ENCODE results near the gene SLC39A11. TPM values are rescaled to one million over a fixed set of nuclear protein-coding genes. Genes with fewer than 3 reads are reported as not detected.

Gene SLC39A11
- total RNA-seq, 1 experiment from 2014 or later: 18.9 TPM

DNA sequence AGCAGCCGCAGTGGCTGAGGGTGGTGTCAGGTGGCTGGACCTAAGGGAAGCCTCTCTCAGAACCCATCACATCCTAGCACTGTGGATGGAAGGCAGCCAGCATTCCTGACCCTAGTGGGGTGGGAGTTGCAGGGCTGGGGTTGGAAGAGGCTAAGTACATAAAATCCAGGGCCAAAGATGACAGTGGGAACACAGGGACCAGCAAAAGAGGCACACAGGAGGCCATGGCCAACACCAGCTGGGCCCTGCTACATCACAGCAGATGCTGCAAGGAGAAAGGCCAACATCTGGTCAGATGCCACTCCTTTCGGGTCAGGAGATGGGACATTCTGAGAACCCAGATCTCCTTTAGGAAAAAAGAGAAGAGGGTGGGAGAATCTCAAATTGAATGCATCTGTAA is 415.4 kb downstream of the SLC39A11 start:
- Mint-ChIP-seq H3K4me1 (no peaks in the 10 kb centered on the region; the same call in 1 of the 2 replicates), H3K27me3 (ENCODE audit: low read depth) (no peaks in the 10 kb centered on the region), H3K36me3 (no peaks in the 10 kb centered on the region), H3K9me3 (peaks cover 6% of the 10 kb centered on the region), H3K27ac (no peak overlapping the region), H3K4me3 (no peak overlapping the region)
- TF ChIP-seq TEAD4 (CRISPR knock-in tag; IDR thresholded peaks at IDR 0.05) (no peak), ZNF671 (CRISPR knock-in tag; IDR thresholded peaks at IDR 0.05) (no peak), RORB (CRISPR knock-in tag; IDR thresholded peaks at IDR 0.05) (no peak), NFATC4 (CRISPR knock-in tag; IDR thresholded peaks at IDR 0.05) (no peak), ZNF138 (CRISPR knock-in tag; conservative IDR thresholded peaks at IDR 0.05) (no peak), ATF1 (CRISPR knock-in tag; IDR thresholded peaks at IDR 0.05) (no peak), ELF4 (CRISPR knock-in tag; IDR thresholded peaks at IDR 0.05; ENCODE audit: low read depth) (no peak), SMAD3 (CRISPR knock-in tag; IDR thresholded peaks at IDR 0.05; ENCODE audit: borderline replicate concordance) (no peak)
- TF ChIP-seq, protein P1, sequence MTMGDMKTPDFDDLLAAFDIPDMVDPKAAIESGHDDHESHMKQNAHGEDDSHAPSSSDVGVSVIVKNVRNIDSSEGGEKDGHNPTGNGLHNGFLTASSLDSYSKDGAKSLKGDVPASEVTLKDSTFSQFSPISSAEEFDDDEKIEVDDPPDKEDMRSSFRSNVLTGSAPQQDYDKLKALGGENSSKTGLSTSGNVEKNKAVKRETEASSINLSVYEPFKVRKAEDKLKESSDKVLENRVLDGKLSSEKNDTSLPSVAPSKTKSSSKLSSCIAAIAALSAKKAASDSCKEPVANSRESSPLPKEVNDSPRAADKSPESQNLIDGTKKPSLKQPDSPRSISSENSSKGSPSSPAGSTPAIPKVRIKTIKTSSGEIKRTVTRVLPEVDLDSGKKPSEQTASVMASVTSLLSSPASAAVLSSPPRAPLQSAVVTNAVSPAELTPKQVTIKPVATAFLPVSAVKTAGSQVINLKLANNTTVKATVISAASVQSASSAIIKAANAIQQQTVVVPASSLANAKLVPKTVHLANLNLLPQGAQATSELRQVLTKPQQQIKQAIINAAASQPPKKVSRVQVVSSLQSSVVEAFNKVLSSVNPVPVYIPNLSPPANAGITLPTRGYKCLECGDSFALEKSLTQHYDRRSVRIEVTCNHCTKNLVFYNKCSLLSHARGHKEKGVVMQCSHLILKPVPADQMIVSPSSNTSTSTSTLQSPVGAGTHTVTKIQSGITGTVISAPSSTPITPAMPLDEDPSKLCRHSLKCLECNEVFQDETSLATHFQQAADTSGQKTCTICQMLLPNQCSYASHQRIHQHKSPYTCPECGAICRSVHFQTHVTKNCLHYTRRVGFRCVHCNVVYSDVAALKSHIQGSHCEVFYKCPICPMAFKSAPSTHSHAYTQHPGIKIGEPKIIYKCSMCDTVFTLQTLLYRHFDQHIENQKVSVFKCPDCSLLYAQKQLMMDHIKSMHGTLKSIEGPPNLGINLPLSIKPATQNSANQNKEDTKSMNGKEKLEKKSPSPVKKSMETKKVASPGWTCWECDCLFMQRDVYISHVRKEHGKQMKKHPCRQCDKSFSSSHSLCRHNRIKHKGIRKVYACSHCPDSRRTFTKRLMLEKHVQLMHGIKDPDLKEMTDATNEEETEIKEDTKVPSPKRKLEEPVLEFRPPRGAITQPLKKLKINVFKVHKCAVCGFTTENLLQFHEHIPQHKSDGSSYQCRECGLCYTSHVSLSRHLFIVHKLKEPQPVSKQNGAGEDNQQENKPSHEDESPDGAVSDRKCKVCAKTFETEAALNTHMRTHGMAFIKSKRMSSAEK (CRISPR knock-in tag; IDR thresholded peaks at IDR 0.05; ENCODE audit: borderline replicate concordance): no peak
- TF ChIP-seq, protein P2, sequence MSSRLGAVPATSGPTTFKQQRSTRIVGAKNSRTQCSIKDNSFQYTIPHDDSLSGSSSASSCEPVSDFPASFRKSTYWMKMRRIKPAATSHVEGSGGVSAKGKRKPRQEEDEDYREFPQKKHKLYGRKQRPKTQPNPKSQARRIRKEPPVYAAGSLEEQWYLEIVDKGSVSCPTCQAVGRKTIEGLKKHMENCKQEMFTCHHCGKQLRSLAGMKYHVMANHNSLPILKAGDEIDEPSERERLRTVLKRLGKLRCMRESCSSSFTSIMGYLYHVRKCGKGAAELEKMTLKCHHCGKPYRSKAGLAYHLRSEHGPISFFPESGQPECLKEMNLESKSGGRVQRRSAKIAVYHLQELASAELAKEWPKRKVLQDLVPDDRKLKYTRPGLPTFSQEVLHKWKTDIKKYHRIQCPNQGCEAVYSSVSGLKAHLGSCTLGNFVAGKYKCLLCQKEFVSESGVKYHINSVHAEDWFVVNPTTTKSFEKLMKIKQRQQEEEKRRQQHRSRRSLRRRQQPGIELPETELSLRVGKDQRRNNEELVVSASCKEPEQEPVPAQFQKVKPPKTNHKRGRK (CRISPR knock-in tag; IDR thresholded peaks at IDR 0.05; ENCODE audit: borderline replicate concordance): no peak
- TF ChIP-seq, protein P3, sequence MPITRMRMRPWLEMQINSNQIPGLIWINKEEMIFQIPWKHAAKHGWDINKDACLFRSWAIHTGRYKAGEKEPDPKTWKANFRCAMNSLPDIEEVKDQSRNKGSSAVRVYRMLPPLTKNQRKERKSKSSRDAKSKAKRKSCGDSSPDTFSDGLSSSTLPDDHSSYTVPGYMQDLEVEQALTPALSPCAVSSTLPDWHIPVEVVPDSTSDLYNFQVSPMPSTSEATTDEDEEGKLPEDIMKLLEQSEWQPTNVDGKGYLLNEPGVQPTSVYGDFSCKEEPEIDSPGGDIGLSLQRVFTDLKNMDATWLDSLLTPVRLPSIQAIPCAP (CRISPR knock-in tag; IDR thresholded peaks at IDR 0.05): no peak
- TF ChIP-seq, protein P4, sequence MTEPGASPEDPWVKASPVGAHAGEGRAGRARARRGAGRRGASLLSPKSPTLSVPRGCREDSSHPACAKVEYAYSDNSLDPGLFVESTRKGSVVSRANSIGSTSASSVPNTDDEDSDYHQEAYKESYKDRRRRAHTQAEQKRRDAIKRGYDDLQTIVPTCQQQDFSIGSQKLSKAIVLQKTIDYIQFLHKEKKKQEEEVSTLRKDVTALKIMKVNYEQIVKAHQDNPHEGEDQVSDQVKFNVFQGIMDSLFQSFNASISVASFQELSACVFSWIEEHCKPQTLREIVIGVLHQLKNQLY (CRISPR knock-in tag; IDR thresholded peaks at IDR 0.05): no peak
- TF ChIP-seq, protein P5, sequence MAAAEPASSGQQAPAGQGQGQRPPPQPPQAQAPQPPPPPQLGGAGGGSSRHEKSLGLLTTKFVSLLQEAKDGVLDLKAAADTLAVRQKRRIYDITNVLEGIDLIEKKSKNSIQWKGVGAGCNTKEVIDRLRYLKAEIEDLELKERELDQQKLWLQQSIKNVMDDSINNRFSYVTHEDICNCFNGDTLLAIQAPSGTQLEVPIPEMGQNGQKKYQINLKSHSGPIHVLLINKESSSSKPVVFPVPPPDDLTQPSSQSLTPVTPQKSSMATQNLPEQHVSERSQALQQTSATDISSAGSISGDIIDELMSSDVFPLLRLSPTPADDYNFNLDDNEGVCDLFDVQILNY (CRISPR knock-in tag; IDR thresholded peaks at IDR 0.05): no peak
- ChIA-PET CTCF (interaction anchor here (0.6 to 1.0 kb wide), 3 partner anchors 116 to 967 kb away, joined by 3 read pairs; partner anchors contain the start of gene SDK2), POLR2A (no interaction called here)
- ATAC-seq: no peak
- DNase-seq (ENCODE audit: low spot score): no peak

DNA sequence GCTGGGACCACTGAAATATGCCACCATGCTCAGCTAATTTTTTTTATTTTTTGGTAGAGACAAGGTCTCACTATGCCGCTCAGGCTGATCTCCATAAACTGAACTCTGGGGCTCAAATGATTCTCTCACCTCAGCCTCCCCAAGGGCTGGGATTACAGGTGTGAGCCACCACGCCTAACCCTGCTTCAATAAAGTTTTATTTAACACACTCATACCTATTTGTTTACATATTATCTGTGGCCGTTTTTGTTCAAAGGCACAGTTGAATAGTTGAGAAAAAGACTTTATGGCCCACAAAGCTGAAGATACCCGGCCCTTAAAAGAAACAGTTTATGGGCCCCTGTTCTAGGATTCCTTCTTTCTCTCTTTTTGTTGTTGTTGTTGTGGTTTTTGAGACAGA is 419.8 kb downstream of the SLC39A11 start:
- H3K36me3 Mint-ChIP-seq: no peaks in the 10 kb centered on the region
- no peak for ATAC-seq
- CTCF ChIA-PET: interaction anchor here (1.1 to 3.1 kb wide), 2 partner anchors 12 to 116 kb away, joined by 3 to 13 read pairs; no protein-coding TSS in a partner anchor
- H3K9me3 Mint-ChIP-seq: peaks cover 4% of the 10 kb centered on the region; the same call in 1 of the 2 replicates
- no peaks in the 10 kb centered on the region for H3K4me1 Mint-ChIP-seq
- POLR2A ChIA-PET: no interaction called here
- H3K27ac Mint-ChIP-seq: no peak overlapping the region
- no peak for DNase-seq (ENCODE audit: low spot score)
- H3K27me3 Mint-ChIP-seq (ENCODE audit: low read depth): no peaks in the 10 kb centered on the region; the same call in 1 of the 2 replicates
- H3K4me3 Mint-ChIP-seq: no peak overlapping the region
- TF ChIP-seq FOXK1 (CRISPR knock-in tag; IDR thresholded peaks at IDR 0.05) (no peak), IRF2 (CRISPR knock-in tag; IDR thresholded peaks at IDR 0.05; ENCODE audit: borderline replicate concordance, low read depth) (no peak)
- TF ChIP-seq, protein P6, sequence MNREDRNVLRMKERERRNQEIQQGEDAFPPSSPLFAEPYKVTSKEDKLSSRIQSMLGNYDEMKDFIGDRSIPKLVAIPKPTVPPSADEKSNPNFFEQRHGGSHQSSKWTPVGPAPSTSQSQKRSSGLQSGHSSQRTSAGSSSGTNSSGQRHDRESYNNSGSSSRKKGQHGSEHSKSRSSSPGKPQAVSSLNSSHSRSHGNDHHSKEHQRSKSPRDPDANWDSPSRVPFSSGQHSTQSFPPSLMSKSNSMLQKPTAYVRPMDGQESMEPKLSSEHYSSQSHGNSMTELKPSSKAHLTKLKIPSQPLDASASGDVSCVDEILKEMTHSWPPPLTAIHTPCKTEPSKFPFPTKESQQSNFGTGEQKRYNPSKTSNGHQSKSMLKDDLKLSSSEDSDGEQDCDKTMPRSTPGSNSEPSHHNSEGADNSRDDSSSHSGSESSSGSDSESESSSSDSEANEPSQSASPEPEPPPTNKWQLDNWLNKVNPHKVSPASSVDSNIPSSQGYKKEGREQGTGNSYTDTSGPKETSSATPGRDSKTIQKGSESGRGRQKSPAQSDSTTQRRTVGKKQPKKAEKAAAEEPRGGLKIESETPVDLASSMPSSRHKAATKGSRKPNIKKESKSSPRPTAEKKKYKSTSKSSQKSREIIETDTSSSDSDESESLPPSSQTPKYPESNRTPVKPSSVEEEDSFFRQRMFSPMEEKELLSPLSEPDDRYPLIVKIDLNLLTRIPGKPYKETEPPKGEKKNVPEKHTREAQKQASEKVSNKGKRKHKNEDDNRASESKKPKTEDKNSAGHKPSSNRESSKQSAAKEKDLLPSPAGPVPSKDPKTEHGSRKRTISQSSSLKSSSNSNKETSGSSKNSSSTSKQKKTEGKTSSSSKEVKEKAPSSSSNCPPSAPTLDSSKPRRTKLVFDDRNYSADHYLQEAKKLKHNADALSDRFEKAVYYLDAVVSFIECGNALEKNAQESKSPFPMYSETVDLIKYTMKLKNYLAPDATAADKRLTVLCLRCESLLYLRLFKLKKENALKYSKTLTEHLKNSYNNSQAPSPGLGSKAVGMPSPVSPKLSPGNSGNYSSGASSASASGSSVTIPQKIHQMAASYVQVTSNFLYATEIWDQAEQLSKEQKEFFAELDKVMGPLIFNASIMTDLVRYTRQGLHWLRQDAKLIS (CRISPR knock-in tag; IDR thresholded peaks at IDR 0.05; ENCODE audit: borderline replicate concordance): no peak
- TF ChIP-seq, protein P7, sequence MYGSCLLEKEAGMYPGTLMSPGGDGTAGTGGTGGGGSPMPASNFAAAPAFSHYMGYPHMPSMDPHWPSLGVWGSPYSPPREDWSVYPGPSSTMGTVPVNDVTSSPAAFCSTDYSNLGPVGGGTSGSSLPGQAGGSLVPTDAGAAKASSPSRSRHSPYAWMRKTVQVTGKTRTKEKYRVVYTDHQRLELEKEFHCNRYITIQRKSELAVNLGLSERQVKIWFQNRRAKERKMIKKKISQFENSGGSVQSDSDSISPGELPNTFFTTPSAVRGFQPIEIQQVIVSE (CRISPR knock-in tag; IDR thresholded peaks at IDR 0.05; ENCODE audit: borderline replicate concordance): no peak
